Fibroblast of pulmonary artery (primary cell): ENCODE data around the gene LTC4S.

Experiments used
- DNase-seq: peaks from one replicate; pipeline ENCODE4 v3.0.0-alpha.2; 2010; ENCODE audit warnings: low read depth
- H3K4me3 ChIP-seq: replicated peaks from 2 replicates; pipeline ENCODE4 v1.5.1; 2011; ENCODE audit warnings: low read depth, mild to moderate bottlenecking, control low read depth, low read length, moderate library complexity
- TF ChIP-seq, protein P1 (sequence below): IDR thresholded peaks from 2 replicates; pipeline ENCODE4 v1.5.1; 2011; ENCODE audit warnings: mild to moderate bottlenecking, control low read depth, low read length, inconsistent platforms; ENCODE audit errors: missing control alignments

LTC4S gene

DNA sequence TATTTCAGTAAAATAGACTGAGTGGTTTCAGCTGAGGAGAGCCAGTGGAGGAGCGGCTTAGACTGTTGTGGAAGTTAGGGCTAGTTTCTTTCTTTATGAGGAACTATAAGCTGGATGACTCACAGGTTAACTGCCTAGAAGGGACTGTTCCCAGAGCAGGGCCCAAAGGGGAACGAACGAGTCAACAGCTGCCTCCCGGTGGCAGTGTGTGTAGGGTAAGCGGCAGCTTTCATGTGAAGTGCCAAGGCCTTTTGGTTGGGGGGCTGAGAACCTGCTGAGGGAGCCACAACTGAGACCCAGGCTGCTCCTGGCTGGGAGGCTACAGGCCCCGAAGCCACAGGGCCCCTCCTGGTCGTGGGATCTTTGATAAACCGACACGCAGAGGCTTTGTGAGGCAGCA, 33.9 kb downstream of the LTC4S start:
- H3K4me3 ChIP-seq: no peak overlapping the region
- DNase-seq: no peak
- TF ChIP-seq, protein P1, sequence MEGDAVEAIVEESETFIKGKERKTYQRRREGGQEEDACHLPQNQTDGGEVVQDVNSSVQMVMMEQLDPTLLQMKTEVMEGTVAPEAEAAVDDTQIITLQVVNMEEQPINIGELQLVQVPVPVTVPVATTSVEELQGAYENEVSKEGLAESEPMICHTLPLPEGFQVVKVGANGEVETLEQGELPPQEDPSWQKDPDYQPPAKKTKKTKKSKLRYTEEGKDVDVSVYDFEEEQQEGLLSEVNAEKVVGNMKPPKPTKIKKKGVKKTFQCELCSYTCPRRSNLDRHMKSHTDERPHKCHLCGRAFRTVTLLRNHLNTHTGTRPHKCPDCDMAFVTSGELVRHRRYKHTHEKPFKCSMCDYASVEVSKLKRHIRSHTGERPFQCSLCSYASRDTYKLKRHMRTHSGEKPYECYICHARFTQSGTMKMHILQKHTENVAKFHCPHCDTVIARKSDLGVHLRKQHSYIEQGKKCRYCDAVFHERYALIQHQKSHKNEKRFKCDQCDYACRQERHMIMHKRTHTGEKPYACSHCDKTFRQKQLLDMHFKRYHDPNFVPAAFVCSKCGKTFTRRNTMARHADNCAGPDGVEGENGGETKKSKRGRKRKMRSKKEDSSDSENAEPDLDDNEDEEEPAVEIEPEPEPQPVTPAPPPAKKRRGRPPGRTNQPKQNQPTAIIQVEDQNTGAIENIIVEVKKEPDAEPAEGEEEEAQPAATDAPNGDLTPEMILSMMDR: no peak

DNA sequence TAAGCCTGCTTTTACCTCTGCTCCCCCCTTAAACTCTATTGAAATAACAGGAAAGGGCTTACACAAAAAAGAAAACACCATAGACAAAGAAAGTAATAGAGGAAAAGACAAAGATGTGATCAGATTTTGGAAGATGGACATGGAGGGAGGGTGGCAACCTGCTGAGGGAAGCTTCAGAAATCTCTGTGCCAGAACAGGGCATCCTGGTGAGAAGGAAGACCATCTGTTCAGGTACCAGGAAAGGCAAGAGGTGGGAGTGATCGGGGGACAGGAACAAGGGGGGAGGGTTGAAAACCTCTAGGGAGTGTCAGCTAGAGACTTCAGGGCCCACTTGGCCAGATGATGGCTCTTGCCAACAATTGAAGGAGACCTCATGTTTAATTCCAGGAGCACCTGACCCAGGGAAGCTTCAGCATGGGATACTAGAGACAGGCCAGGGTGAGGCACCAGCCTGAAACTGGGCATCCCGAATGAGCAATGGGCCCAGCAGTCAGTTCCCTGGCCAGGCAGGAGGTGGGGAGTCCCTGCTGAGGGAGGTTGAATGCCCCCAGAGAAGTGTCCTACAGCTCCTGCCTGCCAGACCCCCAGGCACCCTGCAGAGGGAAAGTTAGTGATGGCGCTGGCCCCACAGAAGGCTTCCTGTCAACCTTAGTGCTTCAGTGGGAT, 35.1 kb downstream of the LTC4S start:
- DNase-seq: no peak
- no peak overlapping the region for H3K4me3 ChIP-seq
- TF ChIP-seq, protein P1: no peak

DNA sequence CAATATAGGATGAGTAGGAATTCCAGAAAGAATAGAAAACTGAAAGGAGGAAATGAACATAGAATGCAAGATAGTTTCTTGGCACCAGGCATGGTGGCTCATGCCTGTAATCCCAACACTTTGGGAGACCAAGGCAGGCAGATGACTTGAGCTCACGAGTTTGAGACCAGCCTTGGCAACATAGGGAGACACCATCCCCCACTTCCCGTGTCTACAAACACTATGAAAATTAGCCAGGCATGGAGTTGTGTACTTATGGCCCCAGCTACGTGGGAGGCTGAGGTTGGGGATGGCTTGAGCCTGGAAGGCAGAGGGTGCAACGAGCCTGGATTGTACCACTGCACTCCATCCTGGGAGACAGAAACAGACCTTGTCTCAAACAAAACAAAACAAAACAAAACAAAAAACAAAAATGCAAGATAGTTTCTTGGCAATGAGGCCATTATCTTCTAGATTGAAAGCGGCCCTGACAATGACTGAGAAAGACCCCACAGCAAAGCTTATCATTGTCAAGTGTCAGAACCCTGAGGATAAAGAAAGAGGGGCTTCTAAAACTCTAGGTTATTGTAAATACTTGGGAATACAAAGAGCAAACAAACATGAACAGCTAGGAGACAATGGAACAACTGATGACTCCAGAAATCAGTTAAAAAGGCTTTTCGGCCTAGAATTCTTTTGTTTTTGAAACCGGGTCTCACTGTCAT, 36.1 kb downstream of the LTC4S start:
- TF ChIP-seq, protein P1: no peak
- no peak for DNase-seq
- no peak overlapping the region for H3K4me3 ChIP-seq

DNA sequence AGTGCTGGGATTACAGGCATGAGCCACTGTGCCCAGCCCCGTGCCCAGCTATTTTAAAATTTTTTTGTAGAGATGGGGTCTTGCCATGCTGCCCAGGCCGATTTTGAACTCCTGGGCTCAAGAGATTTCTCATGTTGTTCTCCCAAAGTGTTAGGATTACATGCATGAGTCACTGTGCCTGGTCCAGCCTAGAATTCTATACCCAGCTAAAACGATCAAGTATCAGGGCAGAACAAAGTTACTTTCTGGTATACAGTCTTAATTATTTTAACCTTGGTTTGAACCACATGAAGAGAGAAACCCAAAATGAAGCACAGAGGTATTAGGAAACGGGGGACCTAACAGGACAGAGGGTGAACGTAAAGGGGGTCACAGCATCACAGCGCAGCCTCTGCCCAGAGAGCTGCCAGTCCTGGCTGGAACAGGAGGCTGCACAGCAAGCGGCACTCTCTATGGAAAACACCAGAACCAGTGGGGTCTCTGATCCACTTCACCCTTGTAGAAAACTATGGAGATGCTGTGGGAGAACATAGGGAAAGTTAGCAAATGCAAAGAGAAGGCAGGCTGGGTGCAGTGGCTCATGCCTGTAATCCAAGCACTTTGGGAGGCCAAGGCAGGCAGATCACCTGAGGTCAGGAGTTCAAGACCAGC, 37.2 kb downstream of the LTC4S start:
- TF ChIP-seq, protein P1: no peak
- no peak overlapping the region for H3K4me3 ChIP-seq
- DNase-seq: no peak

DNA sequence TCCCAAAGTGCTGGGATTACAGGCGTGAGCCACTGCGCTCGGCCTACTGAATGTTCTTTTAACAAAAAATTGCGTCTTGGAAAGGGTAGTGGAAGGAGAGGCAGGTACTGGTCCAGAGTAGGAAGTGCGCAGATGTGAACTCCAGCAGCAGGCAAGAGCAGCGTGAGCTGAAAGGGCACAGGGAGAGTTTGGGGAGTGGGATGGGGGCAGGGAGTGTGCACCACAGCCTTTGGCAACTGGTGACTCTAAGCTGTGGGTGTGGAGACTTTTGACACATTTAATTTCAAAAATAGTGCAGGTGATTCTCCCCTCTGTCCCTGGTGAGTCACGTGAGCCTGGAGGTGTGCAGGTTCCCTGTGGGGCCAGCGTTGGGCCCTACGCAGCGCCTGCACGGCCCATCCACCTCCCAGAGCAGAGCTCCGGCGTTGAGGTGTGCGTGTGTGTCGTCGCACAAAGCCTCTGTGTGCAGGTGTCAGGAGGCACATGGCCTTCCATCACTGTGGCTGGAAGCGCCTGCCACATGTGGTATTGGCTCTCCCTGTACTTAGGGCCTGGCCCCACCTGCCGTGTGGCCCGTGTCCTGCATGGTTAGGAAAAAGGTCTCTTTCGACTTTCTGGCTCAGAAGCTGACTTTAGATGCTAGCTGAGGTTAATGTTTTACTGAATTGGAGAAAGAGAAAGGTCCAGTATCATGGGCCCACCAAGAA, 38.4 kb downstream of the LTC4S start:
- TF ChIP-seq, protein P1: no peak
- DNase-seq: no peak
- H3K4me3 ChIP-seq: no peak overlapping the region

DNA sequence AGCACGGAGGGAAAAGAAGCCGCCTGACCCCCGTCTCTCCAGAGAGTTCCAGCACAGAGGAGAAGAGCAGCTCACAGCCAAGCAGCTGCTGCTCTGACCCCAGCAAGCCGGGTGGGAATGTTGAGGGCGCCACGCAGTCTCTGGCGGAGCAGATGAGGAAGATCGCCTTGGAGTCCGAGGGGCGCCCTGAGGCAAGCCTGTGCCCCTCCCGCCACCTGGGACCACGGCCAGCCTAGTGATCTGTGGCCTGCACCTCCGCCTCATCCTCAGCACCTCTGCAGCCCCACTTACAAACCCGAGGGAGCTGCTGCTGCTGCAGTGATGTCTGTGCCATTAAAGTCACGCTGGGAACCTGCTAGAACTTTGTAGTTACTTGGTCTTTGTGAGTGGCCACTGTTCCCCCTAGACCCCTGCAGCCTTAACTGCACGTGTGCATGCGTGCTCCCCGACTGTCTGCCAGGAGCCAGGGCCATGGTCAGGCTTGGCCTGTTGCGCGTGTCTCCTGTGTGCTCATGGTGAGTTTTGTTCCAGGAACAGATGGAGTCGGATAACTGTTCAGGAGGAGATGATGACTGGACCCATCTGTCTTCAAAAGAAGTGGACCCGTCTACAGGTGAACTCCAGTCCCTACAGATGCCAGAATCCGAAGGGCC, 39.4 kb downstream of the LTC4S start:
- H3K4me3 ChIP-seq: no peak overlapping the region
- TF ChIP-seq, protein P1: no peak
- DNase-seq: no peak
